Body of pancreas (tissue), 4 donors: ENCODE results near the gene NKAIN4.

Experiments used
- POLR2A ChIP-seq, 3 donors: fragments of 450-650 bp; IDR thresholded peaks; one replicate each; pipeline ENCODE4 v1.6.1; 2016; ENCODE audit warnings: antibody characterized with exemption in 3 of 3, mild to moderate bottlenecking in 2 of 3
- TF ChIP-seq, protein P1 (sequence below), 7 experiments: fragments of 450-650 bp in 4 of 7; fragments of 200-600 bp in 3 of 7; sonication (generic) in 3 of 7; IDR thresholded peaks; one replicate each; pipeline ENCODE4 v1.5.1; 2016 to 2019; ENCODE audit warnings: antibody characterized with exemption in 7 of 7

DNA sequence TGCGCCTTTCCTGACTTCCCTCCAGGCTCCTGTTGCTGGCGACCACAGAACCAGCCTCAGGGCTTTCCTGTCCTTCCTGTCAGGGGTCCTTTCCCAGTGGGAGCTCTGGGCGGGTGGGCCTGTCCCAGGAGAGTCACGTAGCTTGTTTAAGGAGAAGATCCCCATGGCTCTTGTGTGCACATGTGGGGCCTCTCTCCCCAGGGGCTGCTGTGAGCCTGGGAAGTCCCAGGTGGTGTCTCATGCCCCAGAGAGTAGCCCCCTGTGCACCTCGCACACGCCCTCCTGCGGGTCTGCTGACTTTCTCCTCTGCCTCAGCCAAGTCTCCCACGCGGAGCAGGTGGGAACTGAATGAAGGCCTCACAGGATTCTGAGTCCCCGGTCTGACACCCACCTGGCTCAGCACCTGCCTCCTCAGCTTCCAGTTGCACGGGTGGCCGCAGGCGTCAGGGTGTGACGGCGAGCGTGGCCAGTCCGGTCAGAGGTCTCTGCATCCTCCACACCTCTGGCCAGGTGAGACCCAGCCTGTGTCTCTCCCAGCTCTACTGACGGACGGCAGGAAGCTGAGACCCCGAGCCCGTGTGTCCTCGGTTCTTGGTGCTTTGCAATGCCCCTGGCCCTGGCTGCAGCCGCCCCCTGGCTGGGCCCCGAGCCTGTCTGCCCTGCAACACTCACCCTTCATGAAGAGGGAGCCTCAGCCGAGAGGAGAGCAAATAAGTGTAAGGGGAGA lies 5.6 kb upstream of the NKAIN4 start:
- no peak for TF ChIP-seq POLR2A (IDR thresholded peaks at IDR 0.05)
- TF ChIP-seq, protein P1, sequence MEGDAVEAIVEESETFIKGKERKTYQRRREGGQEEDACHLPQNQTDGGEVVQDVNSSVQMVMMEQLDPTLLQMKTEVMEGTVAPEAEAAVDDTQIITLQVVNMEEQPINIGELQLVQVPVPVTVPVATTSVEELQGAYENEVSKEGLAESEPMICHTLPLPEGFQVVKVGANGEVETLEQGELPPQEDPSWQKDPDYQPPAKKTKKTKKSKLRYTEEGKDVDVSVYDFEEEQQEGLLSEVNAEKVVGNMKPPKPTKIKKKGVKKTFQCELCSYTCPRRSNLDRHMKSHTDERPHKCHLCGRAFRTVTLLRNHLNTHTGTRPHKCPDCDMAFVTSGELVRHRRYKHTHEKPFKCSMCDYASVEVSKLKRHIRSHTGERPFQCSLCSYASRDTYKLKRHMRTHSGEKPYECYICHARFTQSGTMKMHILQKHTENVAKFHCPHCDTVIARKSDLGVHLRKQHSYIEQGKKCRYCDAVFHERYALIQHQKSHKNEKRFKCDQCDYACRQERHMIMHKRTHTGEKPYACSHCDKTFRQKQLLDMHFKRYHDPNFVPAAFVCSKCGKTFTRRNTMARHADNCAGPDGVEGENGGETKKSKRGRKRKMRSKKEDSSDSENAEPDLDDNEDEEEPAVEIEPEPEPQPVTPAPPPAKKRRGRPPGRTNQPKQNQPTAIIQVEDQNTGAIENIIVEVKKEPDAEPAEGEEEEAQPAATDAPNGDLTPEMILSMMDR (IDR thresholded peaks at IDR 0.05) = no peak
